ENCODE measurements around the gene ZFHX3. TPM values are rescaled to one million over a fixed set of nuclear protein-coding genes. Genes with fewer than 3 reads are reported as not detected.
A peak's percentile ranks its signal among the peaks of the same experiment; 100 is the strongest.

The ZFHX3 gene
- polyA plus RNA-seq, 1 experiment, result 2.2 TPM

GRCh38 chr16:72825912-72826621 is 221.9 kb downstream of the ZFHX3 start:
- H3K27me3 ChIP-seq (ENCODE audit: control insufficient read depth, insufficient read depth, low read length), result no peaks in the 10 kb centered on the region
- DNase-seq (ENCODE audit: low read depth), result no peak
- H3K4me3 ChIP-seq (ENCODE audit: low read depth, low read length), result no peak overlapping the region
- POLR2A ChIA-PET, result no interaction called here
- TF ChIP-seq CTCF (IDR thresholded peaks at IDR 0.05; ENCODE audit: insufficient read depth, low read depth, low read length), result no peak
- H3K36me3 ChIP-seq (ENCODE audit: control insufficient read depth, insufficient read depth, low read length), result peaks cover 3% of the 10 kb centered on the region
- CTCF ChIA-PET, result interaction anchor here (1.2 kb wide), 1 partner anchor 8 kb away, joined by 4 read pairs; no protein-coding TSS in a partner anchor

- peaks cover 3% of the 10 kb centered on the region for H3K36me3 ChIP-seq (ENCODE audit: control insufficient read depth, insufficient read depth, low read length)
- ChIA-PET CTCF (interaction anchor here (1.5 kb wide), 1 partner anchor 34 kb away, joined by 3 read pairs; no protein-coding TSS in a partner anchor), POLR2A (no interaction called here)
- no peak for TF ChIP-seq CTCF (IDR thresholded peaks at IDR 0.05; ENCODE audit: insufficient read depth, low read depth, low read length)
- no peaks in the 10 kb centered on the region for H3K27me3 ChIP-seq (ENCODE audit: control insufficient read depth, insufficient read depth, low read length)
- DNase-seq (ENCODE audit: low read depth), result no peak
- H3K4me3 ChIP-seq (ENCODE audit: low read depth, low read length), result no peak overlapping the region
Measured at GRCh38 chr16:72824761-72825160, 223.2 kb downstream of the ZFHX3 start.

GRCh38 chr16:72824027-72824426 is 223.9 kb downstream of the ZFHX3 start:
- ChIA-PET CTCF (interaction anchor here (1.1 to 1.5 kb wide), 2 partner anchors 8 to 33 kb away, joined by 3 to 9 read pairs; no protein-coding TSS in a partner anchor), POLR2A (no interaction called here)
- DNase-seq (ENCODE audit: low read depth), result no peak
- TF ChIP-seq CTCF (IDR thresholded peaks at IDR 0.05; ENCODE audit: insufficient read depth, low read depth, low read length), result no peak
- no peaks in the 10 kb centered on the region for H3K27me3 ChIP-seq (ENCODE audit: control insufficient read depth, insufficient read depth, low read length)
- H3K36me3 ChIP-seq (ENCODE audit: control insufficient read depth, insufficient read depth, low read length), result peaks cover 1% of the 10 kb centered on the region
- H3K4me3 ChIP-seq (ENCODE audit: low read depth, low read length), result no peak overlapping the region

- no peak for TF ChIP-seq CTCF (IDR thresholded peaks at IDR 0.05; ENCODE audit: insufficient read depth, low read depth, low read length)
- no peak for DNase-seq (ENCODE audit: low read depth)
- POLR2A ChIA-PET, result no interaction called here
Measured at GRCh38 chr16:72821185-72821950, 226.6 kb downstream of the ZFHX3 start.

GRCh38 chr16:72819345-72819744 is 228.6 kb downstream of the ZFHX3 start:
- H3K27me3 ChIP-seq (ENCODE audit: control insufficient read depth, insufficient read depth, low read length), result no peaks in the 10 kb centered on the region
- CTCF ChIA-PET, result interaction anchor here (1.6 to 4.8 kb wide), 2 partner anchors 13 to 22 kb away, joined by 3 to 25 read pairs; no protein-coding TSS in a partner anchor
- DNase-seq (ENCODE audit: low read depth), result peak; percentile 32
- POLR2A ChIA-PET, result no interaction called here
- no peak overlapping the region for H3K4me3 ChIP-seq (ENCODE audit: low read depth, low read length)
- no peak for TF ChIP-seq CTCF (IDR thresholded peaks at IDR 0.05; ENCODE audit: insufficient read depth, low read depth, low read length)
- H3K36me3 ChIP-seq (ENCODE audit: control insufficient read depth, insufficient read depth, low read length), result no peaks in the 10 kb centered on the region

More at GRCh38 chr16:72821185-72821950, 226.6 kb downstream of the ZFHX3 start:
- H3K4me3 ChIP-seq (ENCODE audit: low read depth, low read length), result no peak overlapping the region
- no peaks in the 10 kb centered on the region; the same call in 1 of the 2 replicates for H3K36me3 ChIP-seq (ENCODE audit: control insufficient read depth, insufficient read depth, low read length)
- no peaks in the 10 kb centered on the region for H3K27me3 ChIP-seq (ENCODE audit: control insufficient read depth, insufficient read depth, low read length)
- CTCF ChIA-PET, result interaction anchor here (0.6 to 4.8 kb wide), 2 partner anchors 11 to 215 kb away, joined by 3 to 25 read pairs; no protein-coding TSS in a partner anchor
